Measurements from ENCODE around the gene GRB7.
A peak's percentile ranks its signal among the peaks of the same experiment; 100 is the strongest.
"Not testable (repeated sequence)": the region's sequence is repeated elsewhere in the genome, so short reads cannot be mapped to it uniquely, and the experiment has no call there.

GRB7 gene

DNA sequence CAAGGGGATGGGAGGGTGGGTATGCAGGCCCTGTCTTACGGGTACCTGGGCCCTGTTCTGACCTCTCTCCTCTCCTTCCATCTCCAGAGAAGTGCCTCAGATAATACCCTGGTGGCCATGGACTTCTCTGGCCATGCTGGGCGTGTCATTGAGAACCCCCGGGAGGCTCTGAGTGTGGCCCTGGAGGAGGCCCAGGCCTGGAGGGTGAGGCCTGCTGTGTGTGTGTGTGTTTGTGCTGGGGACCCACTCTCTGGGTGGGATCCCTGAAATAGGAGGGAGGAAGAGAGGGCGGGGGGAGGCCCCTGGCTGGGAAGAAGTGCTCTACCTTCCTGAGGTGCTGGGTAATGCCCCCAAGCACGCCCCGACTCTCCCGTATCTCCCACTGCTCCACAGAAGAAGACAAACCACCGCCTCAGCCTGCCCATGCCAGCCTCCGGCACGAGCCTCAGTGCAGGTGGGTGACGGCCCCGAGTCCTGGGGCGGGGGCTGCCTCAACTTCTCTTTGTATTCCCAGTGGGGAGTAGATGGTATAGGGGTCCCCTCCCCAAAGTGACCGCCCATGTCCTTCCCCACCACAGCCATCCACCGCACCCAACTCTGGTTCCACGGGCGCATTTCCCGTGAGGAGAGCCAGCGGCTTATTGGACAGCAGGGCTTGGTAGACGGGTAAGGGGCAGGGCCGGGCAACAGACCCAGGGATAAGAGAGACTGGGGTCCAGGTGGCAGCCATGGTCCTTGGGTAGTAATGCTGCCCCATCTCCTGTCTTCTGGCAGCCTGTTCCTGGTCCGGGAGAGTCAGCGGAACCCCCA lies 7.8 kb downstream of the GRB7 start:
- intact Hi-C loops (cut with micrococcal nuclease) = no loop called here
- H3K27ac Mint-ChIP-seq = no peak overlapping the region

DNA sequence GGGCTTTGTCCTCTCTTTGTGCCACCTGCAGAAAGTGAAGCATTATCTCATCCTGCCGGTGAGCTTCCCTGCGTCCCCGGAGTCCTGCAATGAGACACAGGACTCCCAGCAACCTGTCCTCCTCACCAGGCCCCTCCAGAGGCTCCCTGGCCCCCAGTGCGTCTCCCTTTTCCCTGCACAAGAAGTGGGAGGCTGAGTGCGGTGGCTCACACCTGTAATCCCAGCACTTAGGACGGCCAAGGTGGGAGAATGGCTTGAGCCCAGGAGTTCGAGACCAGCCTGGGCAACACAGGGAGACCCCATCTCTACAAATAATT lies 8.4 kb downstream of the GRB7 start:
- intact Hi-C loops (cut with micrococcal nuclease) = no loop called here
- Mint-ChIP-seq H3K36me3 (ENCODE audit: low read depth) (no peaks in the 10 kb centered on the region), H3K27me3 (peaks cover 57% of the 10 kb centered on the region), H3K27ac (no peak overlapping the region), H3K4me1 (ENCODE audit: low read depth) (no peaks in the 10 kb centered on the region), H3K9me3 (no peaks in the 10 kb centered on the region), H3K4me3 (no peak overlapping the region)

More for the DNA sequence above, 7.8 kb downstream of the GRB7 start:
- Mint-ChIP-seq H3K4me1 (ENCODE audit: low read depth) (no peaks in the 10 kb centered on the region), H3K4me3 (no peak overlapping the region), H3K9me3 (no peaks in the 10 kb centered on the region), H3K36me3 (ENCODE audit: low read depth) (no peaks in the 10 kb centered on the region), H3K27me3 (peaks cover 57% of the 10 kb centered on the region)

DNA sequence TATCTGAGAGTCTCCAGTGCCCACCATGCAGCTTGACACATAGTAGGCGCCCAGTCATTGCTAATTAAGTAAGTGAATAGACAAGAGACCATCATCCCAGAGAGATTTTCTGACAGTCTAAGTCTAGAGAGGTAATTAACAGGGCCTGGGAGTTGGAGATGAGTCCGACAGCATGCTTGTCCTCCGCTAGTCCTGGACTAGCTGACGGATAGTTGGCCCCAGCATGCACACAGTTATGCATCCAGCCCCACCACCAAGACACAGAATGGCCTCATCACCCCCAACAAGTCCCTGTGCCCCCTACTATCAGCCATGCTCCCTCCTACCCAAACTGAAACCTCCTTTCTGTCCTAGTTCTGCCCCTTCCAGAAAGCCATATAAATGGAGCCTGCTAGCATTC lies 10.0 kb downstream of the GRB7 start:
- Mint-ChIP-seq H3K9me3 (no peaks in the 10 kb centered on the region), H3K4me3 (no peak overlapping the region), H3K27ac (no peak overlapping the region), H3K27me3 (peaks cover 43% of the 10 kb centered on the region), H3K4me1 (ENCODE audit: low read depth) (peaks cover under 1% of the 10 kb centered on the region), H3K36me3 (ENCODE audit: low read depth) (no peaks in the 10 kb centered on the region)
- intact Hi-C loops (cut with micrococcal nuclease) = no loop called here

DNA sequence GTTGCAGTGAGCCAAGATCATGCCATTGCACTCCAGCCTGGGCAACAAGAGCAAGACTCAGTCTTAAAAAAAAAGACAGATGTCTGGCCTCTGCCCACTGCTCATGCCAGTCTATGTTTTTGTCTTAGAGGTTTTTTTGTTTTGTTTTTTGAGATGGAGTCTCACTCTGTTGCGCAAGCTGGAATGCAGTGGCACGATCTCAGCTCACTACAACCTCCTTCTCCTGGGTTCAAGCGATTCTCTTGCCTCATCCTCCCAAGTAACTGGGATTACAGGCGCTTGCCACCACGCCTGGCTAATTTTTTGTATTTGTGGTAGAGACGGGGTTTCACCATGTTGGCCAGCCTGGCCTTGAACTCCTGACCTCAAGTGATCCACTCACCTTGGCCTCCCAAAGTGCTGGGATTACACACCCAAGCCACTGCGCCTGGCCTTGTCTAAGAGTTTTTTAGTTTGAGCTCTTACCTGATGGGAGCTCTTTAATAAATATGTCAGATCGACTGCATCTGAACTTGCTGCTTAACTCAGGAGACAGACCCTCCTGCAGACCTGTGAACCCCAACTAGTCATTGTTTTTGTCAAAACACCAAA lies 10.8 kb downstream of the GRB7 start:
- H3K4me1 Mint-ChIP-seq (ENCODE audit: low read depth); H3K27ac Mint-ChIP-seq; H3K36me3 Mint-ChIP-seq (ENCODE audit: low read depth); H3K4me3 Mint-ChIP-seq; intact Hi-C loops (cut with micrococcal nuclease); H3K9me3 Mint-ChIP-seq: not testable (repeated sequence)
- peaks cover 36% of the 10 kb centered on the region for H3K27me3 Mint-ChIP-seq

DNA sequence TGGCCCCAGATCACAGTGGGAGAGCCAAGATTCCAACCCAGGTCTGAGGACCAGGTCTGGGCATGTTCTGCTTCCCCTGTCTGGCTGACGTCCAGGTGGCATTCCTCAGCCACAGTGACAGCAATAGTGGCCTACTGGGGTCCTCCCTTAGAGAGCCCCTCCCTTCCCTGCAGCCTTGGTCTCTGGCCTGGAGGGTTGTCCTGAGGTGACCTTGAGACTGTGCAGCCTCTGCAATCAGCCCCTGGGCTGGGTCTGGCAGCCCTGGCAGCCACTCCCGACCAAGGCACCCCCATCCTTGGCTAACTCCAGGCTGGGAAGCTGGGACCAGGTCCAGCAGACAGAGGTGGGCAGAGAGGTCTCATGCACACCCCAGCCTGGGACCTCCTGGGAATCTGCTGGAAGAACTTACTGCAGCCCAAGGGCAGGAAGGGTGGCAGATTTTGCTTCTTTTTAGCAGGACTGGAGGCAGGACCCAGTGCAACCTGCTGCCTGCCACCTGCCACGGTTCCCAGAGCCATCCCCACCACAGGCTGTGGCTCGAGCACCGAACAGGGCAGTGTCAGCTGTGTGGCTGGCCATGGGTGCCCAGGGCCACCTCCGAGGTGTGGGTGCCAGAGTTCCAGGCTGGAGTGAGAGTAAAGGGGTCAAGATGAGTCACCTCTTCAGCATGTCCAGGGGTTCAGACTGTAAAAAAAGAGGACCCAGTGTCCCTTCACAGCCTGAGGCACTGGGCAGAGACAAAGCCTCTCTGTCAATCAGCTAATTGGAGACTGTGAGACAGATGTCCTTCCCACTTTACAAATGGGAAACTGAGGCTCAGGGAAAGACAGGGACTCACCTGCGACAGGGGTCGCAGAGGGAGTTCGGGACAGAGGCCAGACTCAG lies 12.6 kb downstream of the GRB7 start:
- peaks cover 17% of the 10 kb centered on the region for H3K4me1 Mint-ChIP-seq (ENCODE audit: low read depth)
- no peak overlapping the region for H3K4me3 Mint-ChIP-seq
- intact Hi-C loops (cut with micrococcal nuclease) = no loop called here
- H3K27ac Mint-ChIP-seq = no peak overlapping the region
- no peaks in the 10 kb centered on the region for H3K9me3 Mint-ChIP-seq
- peaks cover 29% of the 10 kb centered on the region for H3K27me3 Mint-ChIP-seq
- H3K36me3 Mint-ChIP-seq (ENCODE audit: low read depth) = no peaks in the 10 kb centered on the region

DNA sequence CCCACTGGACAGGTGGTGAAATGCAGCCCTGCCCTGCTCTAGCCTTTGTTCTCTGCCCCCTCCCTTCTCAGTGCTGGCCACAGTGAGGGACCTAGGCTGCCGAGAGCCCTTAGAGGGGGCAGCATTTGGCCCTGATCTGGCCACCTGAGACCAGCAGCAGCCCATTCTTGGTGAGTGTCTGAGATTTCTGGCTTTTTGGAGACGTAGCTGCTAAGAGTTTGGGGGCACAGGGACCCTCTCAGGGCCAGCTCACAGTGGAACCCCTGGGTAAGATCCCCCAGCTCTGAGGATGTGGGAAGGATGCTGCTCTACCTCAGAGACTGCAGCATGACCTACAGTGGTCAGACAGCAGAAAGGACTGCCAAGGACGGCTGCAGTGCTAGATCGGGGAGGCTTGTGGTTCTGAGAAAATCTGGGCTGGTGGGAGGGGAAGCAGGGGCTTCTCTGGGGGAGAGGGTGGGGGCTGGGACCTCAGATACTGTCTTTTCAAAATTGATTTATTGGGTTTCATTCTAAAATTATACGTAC lies 13.3 kb downstream of the GRB7 start:
- Mint-ChIP-seq H3K36me3 (ENCODE audit: low read depth) (no peaks in the 10 kb centered on the region), H3K27ac (no peak overlapping the region), H3K27me3 (peaks cover 27% of the 10 kb centered on the region), H3K4me3 (no peak overlapping the region), H3K9me3 (no peaks in the 10 kb centered on the region), H3K4me1 (ENCODE audit: low read depth) (peaks cover 24% of the 10 kb centered on the region)
- intact Hi-C loops (cut with micrococcal nuclease) = no loop called here

DNA sequence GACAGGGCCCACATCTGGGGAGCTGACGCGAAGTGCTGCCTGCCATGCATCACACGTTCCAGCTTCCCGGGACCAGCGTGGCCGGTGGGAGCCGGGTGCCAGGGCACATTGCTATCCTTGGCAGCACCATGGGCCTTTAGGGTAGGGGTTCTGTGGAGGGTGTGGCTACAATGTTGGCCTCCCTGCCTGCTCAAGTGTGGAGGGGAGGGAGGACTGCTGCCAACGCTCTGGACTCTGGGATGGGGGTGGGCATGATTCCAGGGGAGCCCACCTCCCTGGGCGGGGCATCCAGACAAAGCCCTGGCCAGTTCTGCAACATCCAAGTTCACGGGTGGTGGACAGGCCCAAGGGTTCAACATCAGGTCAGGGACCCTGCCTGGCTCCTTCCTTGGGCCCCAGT lies 13.9 kb downstream of the GRB7 start:
- Mint-ChIP-seq H3K27ac (no peak overlapping the region), H3K36me3 (ENCODE audit: low read depth) (no peaks in the 10 kb centered on the region), H3K4me1 (ENCODE audit: low read depth) (peaks cover 30% of the 10 kb centered on the region), H3K4me3 (no peak overlapping the region), H3K9me3 (no peaks in the 10 kb centered on the region), H3K27me3 (peaks cover 24% of the 10 kb centered on the region)
- intact Hi-C loops (cut with micrococcal nuclease) = no loop called here

DNA sequence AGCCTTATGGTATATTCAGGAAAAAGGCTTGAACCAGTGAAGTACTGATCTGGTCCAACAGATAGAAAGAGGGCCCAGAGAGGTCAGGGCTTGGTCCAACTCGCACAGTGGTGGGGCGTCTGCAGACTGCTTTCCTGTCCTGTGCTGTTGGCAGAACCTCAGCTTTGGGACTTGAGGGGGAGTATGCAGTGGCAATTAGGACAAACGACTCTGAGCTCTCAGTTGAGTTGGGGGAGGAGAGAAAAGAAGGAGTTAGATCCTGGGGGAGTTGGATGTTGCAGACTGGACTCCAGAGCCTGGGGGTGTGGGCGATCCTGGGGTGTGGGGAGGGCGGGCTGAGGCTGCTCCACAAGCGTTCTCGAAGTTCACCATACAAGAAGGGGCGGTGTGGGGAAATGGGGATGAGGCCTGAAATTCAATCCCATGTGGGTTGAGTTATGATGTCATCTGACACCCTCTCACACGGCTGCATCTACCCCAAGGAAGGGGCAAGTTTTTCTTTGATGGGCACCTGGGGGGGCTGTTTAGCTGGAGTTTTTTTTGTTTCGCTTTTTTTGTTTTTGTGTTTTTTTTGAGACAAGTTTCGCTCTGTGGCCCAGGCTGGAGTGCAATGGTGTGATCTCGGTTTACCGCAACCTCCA lies 14.6 kb downstream of the GRB7 start:
- no peaks in the 10 kb centered on the region for H3K36me3 Mint-ChIP-seq (ENCODE audit: low read depth)
- H3K4me3 Mint-ChIP-seq = no peak overlapping the region
- peak overlapping the region; percentile 20 for H3K27ac Mint-ChIP-seq
- H3K4me1 Mint-ChIP-seq (ENCODE audit: low read depth) = peaks cover 35% of the 10 kb centered on the region
- peaks cover 18% of the 10 kb centered on the region for H3K27me3 Mint-ChIP-seq
- intact Hi-C loops (cut with micrococcal nuclease) = no loop called here
- no peaks in the 10 kb centered on the region for H3K9me3 Mint-ChIP-seq

DNA sequence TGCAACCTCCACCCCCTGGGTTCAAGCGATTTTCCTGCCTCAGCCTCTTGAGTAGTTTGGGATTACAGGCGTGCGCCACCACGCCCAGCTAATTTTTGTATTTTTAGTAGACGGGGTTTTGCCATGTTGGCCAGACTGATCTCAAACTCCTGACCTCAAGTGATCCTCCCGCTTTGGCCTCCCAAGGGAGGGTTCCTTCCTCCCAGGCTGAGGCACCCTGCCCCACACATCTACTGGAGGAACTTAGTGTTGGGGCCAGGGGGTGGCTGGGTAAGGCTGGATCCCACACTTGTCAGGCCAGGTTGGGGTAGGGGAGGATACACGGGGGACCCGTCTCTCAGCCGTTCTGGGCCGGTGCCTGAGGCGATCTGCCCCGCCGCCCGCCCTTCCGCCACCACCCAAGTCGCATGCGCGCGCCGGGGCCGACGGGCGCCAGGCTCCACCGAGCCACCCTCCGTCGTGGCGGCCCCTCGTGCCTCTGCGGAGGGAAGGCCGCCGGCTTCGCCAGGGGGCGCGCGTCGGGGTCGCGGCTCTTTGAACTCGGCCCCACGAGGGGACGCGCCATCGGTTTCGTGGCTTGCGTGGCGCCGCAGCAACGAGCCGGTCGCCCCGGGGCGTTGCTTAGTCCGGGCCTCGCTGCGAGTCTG lies 15.9 kb downstream of the GRB7 start:
- Mint-ChIP-seq H3K4me3 (peak overlapping the region; percentile 71), H3K27me3 (peaks cover 15% of the 10 kb centered on the region), H3K36me3 (ENCODE audit: low read depth) (no peaks in the 10 kb centered on the region), H3K4me1 (ENCODE audit: low read depth) (peaks cover 48% of the 10 kb centered on the region), H3K27ac (peak overlapping the region; percentile 90), H3K9me3 (no peaks in the 10 kb centered on the region)
- intact Hi-C loops (cut with micrococcal nuclease) = loop anchor here (1.0 kb wide), 2 partner anchors 23 to 131 kb away; partner anchors contain the start of gene MIEN1

DNA sequence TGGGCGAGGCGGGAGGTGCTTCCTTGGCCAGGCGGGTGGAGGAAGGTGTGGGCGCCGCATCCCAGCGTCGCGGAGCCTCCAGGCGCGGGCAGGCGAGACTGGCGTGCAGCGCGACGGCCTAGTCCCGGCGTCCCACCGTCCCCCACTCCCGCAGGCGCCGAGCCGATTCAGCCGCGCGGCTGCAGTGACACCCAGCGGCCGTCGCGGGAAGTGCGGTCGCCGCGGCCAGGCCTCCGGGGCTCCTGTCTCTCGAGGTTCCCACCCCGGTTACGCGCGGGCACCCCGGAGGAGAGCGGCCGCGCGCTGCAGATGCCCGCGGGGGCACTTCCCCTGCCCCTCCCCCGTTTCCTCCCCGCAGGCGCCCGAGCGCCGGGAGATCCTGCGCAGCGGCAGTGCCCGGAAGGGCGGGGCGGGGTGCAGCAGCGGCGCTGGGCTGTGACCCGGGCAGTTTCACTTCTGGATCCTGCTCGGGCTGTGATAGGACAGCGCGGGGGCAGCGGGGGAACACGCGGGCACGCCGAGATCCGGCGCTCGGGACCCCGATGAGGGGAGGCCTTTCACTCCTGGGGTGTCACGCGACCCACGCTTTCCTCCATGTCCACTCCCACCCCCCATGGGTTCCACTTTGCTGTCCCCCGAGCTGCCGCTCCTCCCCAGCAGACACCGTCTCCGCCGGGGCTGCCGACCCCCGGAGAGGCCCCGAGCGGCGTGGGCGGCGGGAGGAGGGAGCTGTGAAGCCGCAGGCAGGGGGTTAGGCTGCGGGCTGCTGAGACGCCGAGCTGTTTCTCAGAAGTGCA lies 16.6 kb downstream of the GRB7 start:
- peak overlapping the region; percentile 71 for H3K4me3 Mint-ChIP-seq
- peaks cover 55% of the 10 kb centered on the region for H3K4me1 Mint-ChIP-seq (ENCODE audit: low read depth)
- H3K36me3 Mint-ChIP-seq (ENCODE audit: low read depth) = no peaks in the 10 kb centered on the region
- H3K27me3 Mint-ChIP-seq = peaks cover 16% of the 10 kb centered on the region
- peak overlapping the region; percentile 90 for H3K27ac Mint-ChIP-seq
- intact Hi-C loops (cut with micrococcal nuclease) = loop anchor here (1.0 kb wide), 2 partner anchors 24 to 132 kb away; partner anchors contain the start of gene MIEN1
- no peaks in the 10 kb centered on the region for H3K9me3 Mint-ChIP-seq

DNA sequence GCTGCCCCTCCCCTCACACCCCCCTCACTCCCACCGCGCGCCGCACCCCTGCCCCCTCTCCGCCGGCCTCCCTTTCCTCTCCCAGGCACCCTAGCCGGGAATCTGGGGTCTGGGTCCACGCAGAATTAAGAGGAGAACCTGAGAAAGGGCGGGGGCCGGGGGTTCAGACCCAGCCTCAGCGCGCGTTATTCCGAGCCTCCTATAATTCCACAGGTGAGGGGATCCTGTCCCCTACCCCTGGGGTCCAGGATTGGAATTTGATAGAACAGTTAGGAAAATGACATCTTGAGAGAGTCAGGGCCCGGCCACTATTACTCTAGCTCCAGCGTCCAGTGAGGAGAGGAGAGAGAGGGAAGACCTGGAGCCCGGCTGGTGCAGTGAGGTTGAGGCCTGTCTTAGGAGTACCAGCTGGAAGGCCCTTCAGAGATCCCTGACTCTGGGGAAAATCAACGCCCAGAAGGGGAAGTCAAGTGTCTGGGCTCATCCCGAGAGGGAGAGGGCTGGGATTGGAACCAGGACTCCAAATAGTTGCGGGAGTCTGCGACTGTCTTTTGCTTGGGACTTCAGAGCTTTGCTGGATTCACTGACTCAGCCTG lies 17.3 kb downstream of the GRB7 start:
- H3K4me3 Mint-ChIP-seq = peak overlapping the region; percentile 59
- peaks cover 60% of the 10 kb centered on the region for H3K4me1 Mint-ChIP-seq (ENCODE audit: low read depth)
- peak overlapping the region; percentile 90 for H3K27ac Mint-ChIP-seq
- no peaks in the 10 kb centered on the region for H3K36me3 Mint-ChIP-seq (ENCODE audit: low read depth)
- no peaks in the 10 kb centered on the region for H3K9me3 Mint-ChIP-seq
- H3K27me3 Mint-ChIP-seq = peaks cover 20% of the 10 kb centered on the region
- intact Hi-C loops (cut with micrococcal nuclease) = loop anchor here (1.0 kb wide), 2 partner anchors 25 to 133 kb away; partner anchors contain the start of gene MIEN1

DNA sequence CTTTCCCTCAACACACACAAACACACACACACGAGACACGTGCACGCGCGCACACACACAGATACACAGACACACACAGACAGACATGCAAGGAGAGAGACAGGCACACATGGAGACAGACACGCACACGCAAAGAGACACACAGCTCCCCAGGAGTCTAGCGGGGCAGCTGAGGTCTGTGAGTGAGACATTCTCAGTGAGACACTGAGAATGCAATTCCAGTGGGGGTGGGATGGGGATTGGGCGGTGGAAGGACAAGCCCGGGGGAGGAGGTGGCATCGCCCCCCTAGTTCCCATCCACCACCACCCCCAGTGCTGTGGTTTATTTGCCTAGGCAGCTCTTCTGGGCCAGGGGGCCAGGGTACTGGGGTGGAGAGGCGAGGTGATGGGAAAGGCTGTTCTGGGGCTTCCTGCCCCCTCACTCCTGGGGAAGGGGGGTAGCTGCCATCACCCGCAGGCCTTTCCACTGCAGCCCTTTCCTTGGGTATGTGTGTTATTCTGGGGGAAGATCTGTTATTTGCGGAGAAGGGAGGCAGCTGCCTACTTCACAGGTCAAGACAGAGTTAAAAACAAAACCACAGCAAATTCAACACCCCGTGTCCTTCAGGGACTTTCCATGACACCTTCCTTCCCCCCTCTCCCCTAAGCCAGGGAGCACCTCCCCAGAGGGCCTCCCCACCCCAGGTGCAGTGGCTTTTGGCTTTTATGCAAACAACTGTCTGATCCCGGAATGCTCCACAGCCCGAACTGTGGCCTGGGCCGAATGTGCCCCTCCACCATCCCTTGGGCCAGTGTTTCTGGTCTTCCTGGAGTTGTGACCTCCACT lies 18.0 kb downstream of the GRB7 start:
- Mint-ChIP-seq H3K27me3 (peaks cover 18% of the 10 kb centered on the region), H3K27ac (peak overlapping the region; percentile 90), H3K36me3 (ENCODE audit: low read depth) (no peaks in the 10 kb centered on the region), H3K4me3 (peak overlapping the region; percentile 59), H3K4me1 (ENCODE audit: low read depth) (peaks cover 60% of the 10 kb centered on the region), H3K9me3 (no peaks in the 10 kb centered on the region)
- intact Hi-C loops (cut with micrococcal nuclease) = no loop called here

All from dendritic cell treated with granulocyte-macrophage colony-stimulating factor and Interleukin-4, amounts not matched to agents 40 ng/mL and 50 ng/mL, for 4 days (primary cell).